Measurements from ENCODE around the gene OSBPL10.

OSBPL10 gene

GRCh38 chr3:31921837-31922236 is 59.2 kb downstream of the OSBPL10 start:
- no peak for DNase-seq

- DNase-seq: no peak
Measured at GRCh38 chr3:31920310-31920709, 60.8 kb downstream of the OSBPL10 start.

GRCh38 chr3:31919528-31919927 is 61.5 kb downstream of the OSBPL10 start:
- DNase-seq: no peak

- DNase-seq: no peak
Measured at GRCh38 chr3:31918179-31919150, 62.6 kb downstream of the OSBPL10 start.

GRCh38 chr3:31917303-31918005 is 63.6 kb downstream of the OSBPL10 start:
- DNase-seq: no peak

GRCh38 chr3:31911643-31912042 is 69.4 kb downstream of the OSBPL10 start:
- DNase-seq: no peak

- no peak for DNase-seq
Measured at GRCh38 chr3:31911124-31911523, 69.9 kb downstream of the OSBPL10 start.

- DNase-seq: no peak
Measured at GRCh38 chr3:31909455-31909854, 71.6 kb downstream of the OSBPL10 start.

- DNase-seq: no peak
Measured at GRCh38 chr3:31908391-31909097, 72.5 kb downstream of the OSBPL10 start.

GRCh38 chr3:31906182-31906581 is 74.9 kb downstream of the OSBPL10 start:
- DNase-seq: no peak

- no peak for DNase-seq
Measured at GRCh38 chr3:31903686-31904431, 77.2 kb downstream of the OSBPL10 start.

- DNase-seq: no peak
Measured at GRCh38 chr3:31900583-31900982, 80.5 kb downstream of the OSBPL10 start.

- DNase-seq: no peak
Measured at GRCh38 chr3:31896648-31897433, 84.2 kb downstream of the OSBPL10 start.

GRCh38 chr3:31896026-31896425 is 85.0 kb downstream of the OSBPL10 start:
- DNase-seq: no peak

- DNase-seq: no peak
Measured at GRCh38 chr3:31895471-31895870, 85.6 kb downstream of the OSBPL10 start.

- no peak for DNase-seq
Measured at GRCh38 chr3:31892916-31893573, 88.0 kb downstream of the OSBPL10 start.

- no peak for DNase-seq
Measured at GRCh38 chr3:31892500-31892899, 88.6 kb downstream of the OSBPL10 start.

- no peak for DNase-seq
Measured at GRCh38 chr3:31891876-31892455, 89.1 kb downstream of the OSBPL10 start.

GRCh38 chr3:31890742-31891469 is 90.2 kb downstream of the OSBPL10 start:
- no peak for DNase-seq

GRCh38 chr3:31890007-31890406 is 91.1 kb downstream of the OSBPL10 start:
- DNase-seq: no peak

Data from stimulated activated CD4-positive, alpha-beta T cell treated with anti-CD3 and anti-CD28 coated beads, Interleukin-1b, Interleukin-23, amount 100 ng/mL, for 48 hours (primary cell).